ENCODE measurements around the gene MEIOSIN. TPM values are rescaled to one million over a fixed set of nuclear protein-coding genes. Genes with fewer than 3 reads are reported as not detected.
"Not testable (repeated sequence)": the region's sequence is repeated elsewhere in the genome, so short reads cannot be mapped to it uniquely, and the experiment has no call there.

Gene MEIOSIN
- total RNA-seq, 4 donors from 2014 or later, result not detected

GRCh38 chr19:45716359-45717130, 16.7 kb upstream of the MEIOSIN start:
- intact Hi-C loops (cut with DNase I; ENCODE audit: low total_unique reads), result no loop called here
- Histone ChIP-seq H3K4me3 (peak overlapping the region; percentile 79 to 93), H3K27me3 (no peaks in the 10 kb centered on the region), H3K4me1 (peaks cover 0 to 4% of the 10 kb centered on the region in 2 donors), H3K36me3 (no peaks in the 10 kb centered on the region), H3K9me3 (no peaks in the 10 kb centered on the region), H3K27ac (peak overlapping the region; percentile 93 to 98)
- peak in 1 of 2 donors; percentile 22 for DNase-seq
- TF ChIP-seq POLR2A (IDR thresholded peaks at IDR 0.05), result no peak
- TF ChIP-seq CTCF (IDR thresholded peaks at IDR 0.05), result no peak

GRCh38 chr19:45717131-45717982, 15.9 kb upstream of the MEIOSIN start:
- TF ChIP-seq CTCF (IDR thresholded peaks at IDR 0.05), result peak in 3 of 4 experiments; percentile 10 to 42 (median 40)
- TF ChIP-seq POLR2A (IDR thresholded peaks at IDR 0.05), result peak; percentile 65 to 77
- intact Hi-C loops (cut with DNase I; ENCODE audit: low total_unique reads), result no loop called here
- no peaks in the 10 kb centered on the region for H3K27me3 ChIP-seq
- no peaks in the 10 kb centered on the region for H3K9me3 ChIP-seq
- H3K27ac ChIP-seq, result peak overlapping the region; percentile 93 to 98
- no peaks in the 10 kb centered on the region for H3K36me3 ChIP-seq
- DNase-seq, result peak; percentile 99
- peak overlapping the region; percentile 79 to 93 for H3K4me3 ChIP-seq
- peaks cover 0 to 4% of the 10 kb centered on the region in 2 donors for H3K4me1 ChIP-seq

GRCh38 chr19:45717983-45718650, 15.1 kb upstream of the MEIOSIN start:
- Histone ChIP-seq H3K27me3 (no peaks in the 10 kb centered on the region), H3K9me3 (no peaks in the 10 kb centered on the region), H3K4me1 (peaks cover 0 to 4% of the 10 kb centered on the region in 2 donors), H3K4me3 (peak overlapping the region; percentile 79 to 93), H3K27ac (peak overlapping the region; percentile 92 to 98), H3K36me3 (no peaks in the 10 kb centered on the region)
- TF ChIP-seq POLR2A (IDR thresholded peaks at IDR 0.05) (no peak), CTCF (IDR thresholded peaks at IDR 0.05) (no peak)
- intact Hi-C loops (cut with DNase I; ENCODE audit: low total_unique reads), result no loop called here
- DNase-seq, result no peak

- DNase-seq; intact Hi-C loops (cut with DNase I; ENCODE audit: low total_unique reads); H3K9me3 ChIP-seq; H3K27ac ChIP-seq; H3K4me3 ChIP-seq; H3K36me3 ChIP-seq; H3K27me3 ChIP-seq; H3K4me1 ChIP-seq: not testable (repeated sequence)
These were observed 13.2 kb upstream of the MEIOSIN start for GRCh38 chr19:45720065-45720464.

GRCh38 chr19:45728683-45729082, 4.6 kb upstream of the MEIOSIN start:
- DNase-seq; H3K36me3 ChIP-seq; H3K27me3 ChIP-seq; H3K9me3 ChIP-seq; H3K4me1 ChIP-seq; intact Hi-C loops (cut with DNase I; ENCODE audit: low total_unique reads); H3K4me3 ChIP-seq; H3K27ac ChIP-seq: not testable (repeated sequence)

Measured in uterus (tissue), 4 donors.